Activated CD4-positive, CD25-positive, alpha-beta regulatory T cell treated with anti-CD3 and anti-CD28 coated beads, Interleukin-2, amount 50 U/mL, for 72 hours (primary cell): ENCODE measurements around the gene BIRC5.
"Not testable (repeated sequence)": the region's sequence is repeated elsewhere in the genome, so short reads cannot be mapped to it uniquely, and the experiment has no call there.

ENCODE experiments used
- DNase-seq: peaks from one replicate; pipeline ENCODE4 v3.0.0; 2021

The BIRC5 gene

DNA sequence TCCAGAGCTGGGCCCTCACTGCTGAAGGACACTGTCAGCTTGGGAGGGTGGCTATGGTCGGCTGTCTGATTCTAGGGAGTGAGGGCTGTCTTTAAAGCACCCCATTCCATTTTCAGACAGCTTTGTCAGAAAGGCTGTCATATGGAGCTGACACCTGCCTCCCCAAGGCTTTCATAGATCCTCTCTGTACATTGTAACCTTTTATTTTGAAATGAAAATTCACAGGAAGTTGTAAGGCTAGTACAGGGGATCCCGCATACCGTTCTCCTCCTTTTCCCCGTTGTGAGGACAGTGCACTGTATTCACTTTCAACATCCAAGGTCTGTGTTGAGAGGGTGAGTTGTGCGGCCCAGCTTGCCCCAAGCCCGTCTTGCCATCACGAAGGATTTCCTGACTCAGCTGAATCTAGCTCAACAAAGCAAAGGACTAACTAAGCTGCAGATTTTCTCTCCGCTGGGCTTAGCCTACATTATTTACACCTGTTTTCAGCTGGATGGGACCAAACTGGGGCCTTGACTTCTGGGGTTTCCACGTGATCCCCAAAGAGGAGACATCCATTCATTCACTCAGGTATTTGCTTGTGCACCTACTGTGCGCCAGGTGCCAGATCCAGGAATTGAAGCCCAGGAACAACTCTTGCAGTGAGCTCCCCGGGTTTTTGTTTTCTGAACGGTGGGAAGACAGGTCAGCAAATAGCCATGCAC lies 12.2 kb downstream of the BIRC5 start:
- DNase-seq, result no peak

- no peak for DNase-seq
These were observed 12.9 kb downstream of the BIRC5 start for GRCh38 chr17:78226759-78227454.

GRCh38 chr17:78227455-78227916 lies 13.4 kb downstream of the BIRC5 start:
- no peak for DNase-seq

GRCh38 chr17:78228176-78228575 lies 14.1 kb downstream of the BIRC5 start:
- DNase-seq, result no peak

DNA sequence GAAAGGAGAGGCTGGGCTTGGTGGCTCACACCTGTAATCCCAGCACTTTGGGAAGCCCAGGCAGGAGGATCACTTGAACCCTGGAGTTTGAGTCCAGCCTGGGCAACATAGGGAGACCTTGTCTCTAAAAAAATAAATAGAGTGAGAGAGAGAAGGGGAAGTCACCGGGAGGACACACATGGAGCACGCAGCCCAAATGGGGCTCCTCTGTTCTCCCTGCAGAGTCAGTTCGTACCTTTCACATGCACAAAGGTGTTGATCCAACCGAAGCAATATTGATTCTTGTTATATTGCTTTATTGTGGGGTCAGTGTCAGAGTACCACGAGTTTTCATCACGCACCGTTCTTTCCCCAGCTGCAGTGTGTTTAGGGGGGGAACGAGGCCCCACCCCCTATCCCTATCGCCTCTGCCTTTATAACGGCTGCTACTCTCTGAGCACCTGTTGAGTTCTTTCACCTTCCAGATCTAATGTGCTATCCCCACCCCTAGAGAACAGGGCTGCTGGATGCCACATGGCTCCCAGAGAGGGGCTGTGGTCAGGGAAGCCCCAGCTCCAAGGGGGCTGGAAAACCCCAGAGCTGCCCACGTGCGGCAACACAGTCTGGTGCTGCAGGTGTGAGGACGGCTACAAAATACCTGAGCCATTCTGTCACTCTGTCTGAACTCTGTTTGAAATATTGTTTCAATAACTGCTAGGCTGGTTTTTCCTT lies 16.4 kb downstream of the BIRC5 start:
- no peak for DNase-seq

- DNase-seq, result no peak
These were observed 17.2 kb downstream of the BIRC5 start, which contains the start of gene TMEM235 for GRCh38 chr17:78230996-78231935. Gene TMEM235 (plus strand): TSS chr17:78231631. CDS start chr17:78232024, 393 bp downstream.

- DNase-seq, result no peak
These were observed 18.2 kb downstream of the BIRC5 start for GRCh38 chr17:78231991-78232858.

GRCh38 chr17:78232859-78233173 lies 18.8 kb downstream of the BIRC5 start:
- no peak for DNase-seq

- DNase-seq, result no peak
These were observed 19.6 kb downstream of the BIRC5 start for GRCh38 chr17:78233678-78234077.

GRCh38 chr17:78234261-78234865 lies 20.3 kb downstream of the BIRC5 start:
- DNase-seq, result no peak

DNA sequence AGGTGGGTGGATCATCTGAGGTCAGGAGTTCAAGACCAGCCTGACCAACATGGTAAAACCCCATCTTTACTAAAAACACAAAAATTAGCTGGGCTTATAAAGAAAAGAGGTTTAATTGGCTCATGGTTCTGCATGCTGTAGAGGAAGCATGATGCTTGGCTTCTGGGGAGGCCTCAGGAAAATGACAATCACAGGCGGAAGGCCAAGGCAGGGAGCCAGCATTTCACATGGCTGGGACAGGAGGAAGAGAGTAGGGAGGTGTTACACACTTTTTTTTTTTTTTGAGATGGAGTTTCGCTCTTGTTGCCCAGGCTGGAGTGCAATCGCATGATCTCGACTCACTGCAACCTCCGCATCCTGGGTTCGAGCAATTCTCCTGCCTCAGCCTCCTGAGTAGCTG lies 21.0 kb downstream of the BIRC5 start:
- DNase-seq, result not testable (repeated sequence)

GRCh38 chr17:78235885-78236284 lies 21.8 kb downstream of the BIRC5 start:
- no peak for DNase-seq

DNA sequence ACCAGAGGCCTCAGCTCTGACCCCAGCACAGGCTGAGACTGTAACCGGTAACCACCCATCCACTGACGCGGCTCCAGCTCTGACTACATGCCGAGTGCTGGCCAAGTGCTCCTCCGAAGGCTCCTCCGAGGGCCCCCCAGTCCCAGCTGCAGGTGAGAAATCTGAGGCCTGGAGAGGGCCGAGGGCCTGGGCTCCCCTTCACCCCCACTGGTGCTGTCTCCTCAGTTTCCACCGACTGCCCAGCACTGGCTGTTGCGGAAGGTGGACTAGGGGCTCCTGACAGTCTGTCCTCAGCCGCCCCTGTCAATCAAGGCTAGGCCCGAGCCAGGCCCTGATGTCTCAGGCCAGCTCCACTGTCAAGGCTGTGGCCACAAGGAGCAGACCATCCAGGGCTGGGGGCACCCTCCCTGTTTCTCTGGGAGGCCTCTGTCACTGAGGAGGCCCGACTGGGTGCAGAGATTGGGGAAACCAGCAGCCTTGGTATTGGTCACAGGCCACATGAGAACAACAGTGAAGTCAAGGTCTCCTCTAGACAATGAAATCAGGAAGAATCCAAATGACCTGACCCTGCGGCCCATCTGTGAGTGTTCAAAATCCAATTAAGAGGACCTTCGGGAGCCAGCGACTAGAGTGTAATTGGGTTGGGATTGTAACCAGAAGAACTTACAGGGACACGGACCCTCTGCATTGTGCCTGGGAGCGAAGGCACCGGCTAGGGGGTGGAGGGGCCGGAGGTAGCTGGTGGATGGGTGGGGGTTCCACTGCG lies 22.5 kb downstream of the BIRC5 start:
- DNase-seq, result no peak

GRCh38 chr17:78237401-78238012 lies 23.5 kb downstream of the BIRC5 start:
- DNase-seq, result no peak

GRCh38 chr17:78238823-78239488 lies 24.9 kb downstream of the BIRC5 start:
- DNase-seq, result no peak

DNA sequence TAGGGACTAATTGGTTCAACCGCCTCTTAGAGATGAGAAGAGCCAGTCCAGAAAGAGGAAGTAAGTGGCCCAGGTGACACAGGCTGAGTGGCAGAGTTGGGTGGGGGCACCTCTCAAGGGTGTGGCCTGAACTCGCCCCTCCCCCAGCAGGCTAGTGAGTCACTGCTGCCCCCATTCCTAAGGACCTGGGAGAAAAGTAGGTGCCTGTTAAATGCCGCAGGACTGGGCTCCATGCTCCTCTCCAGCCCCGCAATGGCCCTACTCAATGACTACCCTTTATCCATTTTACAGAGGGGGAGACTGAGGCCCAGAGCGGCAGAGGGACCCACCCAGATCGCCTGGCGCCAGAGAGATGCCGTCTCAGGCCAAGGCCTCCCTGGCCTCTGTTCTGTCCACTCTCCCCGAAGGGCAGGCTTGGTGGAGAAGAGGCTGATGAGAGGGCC lies 25.5 kb downstream of the BIRC5 start:
- DNase-seq, result no peak

GRCh38 chr17:78240012-78240655 lies 26.1 kb downstream of the BIRC5 start:
- no peak for DNase-seq

GRCh38 chr17:78240839-78241238 lies 26.8 kb downstream of the BIRC5 start:
- DNase-seq, result no peak
